DOHH2 (cell line): ENCODE measurements around the gene TMEM106A.
"Not testable (repeated sequence)": the region's sequence is repeated elsewhere in the genome, so short reads cannot be mapped to it uniquely, and the experiment has no call there.

ENCODE experiments used
- H3F3A ChIP-seq: fragments of 200-600 bp; sonication (generic), shearing (Covaris generic); 2 replicates; pipeline ENCODE4 v1.6.0; 2016; ENCODE audit warnings: antibody characterized with exemption, mild to moderate bottlenecking; ENCODE audit not compliant: control insufficient read depth, insufficient read depth
- H3K27ac ChIP-seq: fragments of 200-600 bp; sonication (generic); 2 replicates; pipeline ENCODE4 v1.5.1; 2014; ENCODE audit warnings: low read depth, mild to moderate bottlenecking, low read length, moderate library complexity
- H3K27me3 ChIP-seq: fragments of 200-600 bp; sonication (generic); 2 replicates; pipeline ENCODE4 v1.6.1; 2014; ENCODE audit warnings: mild to moderate bottlenecking, low read length, mixed read lengths; ENCODE audit not compliant: control insufficient read depth
- H3K36me3 ChIP-seq: fragments of 200-600 bp; sonication (generic); 2 replicates; pipeline ENCODE4 v1.6.1; 2014; ENCODE audit warnings: mild to moderate bottlenecking, low read length, moderate library complexity, mixed read lengths; ENCODE audit not compliant: control insufficient read depth
- H3K4me1 ChIP-seq: fragments of 200-600 bp; sonication (generic); 2 replicates; pipeline ENCODE4 v1.6.1; 2014; ENCODE audit warnings: mild to moderate bottlenecking, low read length, mixed read lengths; ENCODE audit not compliant: control insufficient read depth
- H3K4me2 ChIP-seq: fragments of 200-600 bp; sonication (generic); 2 replicates; pipeline ENCODE4 v1.6.0; 2014; ENCODE audit warnings: mild to moderate bottlenecking, low read length, moderate library complexity
- H3K4me3 ChIP-seq: fragments of 200-600 bp; sonication (generic); 2 replicates; pipeline ENCODE4 v1.5.1; 2014; ENCODE audit warnings: mild to moderate bottlenecking, low read length, mixed read lengths
- H3K79me2 ChIP-seq: fragments of 200-600 bp; sonication (generic); 2 replicates; pipeline ENCODE4 v1.6.1; 2014; ENCODE audit warnings: mild to moderate bottlenecking, low read length, mixed read lengths; ENCODE audit not compliant: control insufficient read depth
- H3K9me2 ChIP-seq: fragments of 200-600 bp; sonication (generic); replicated peaks from 2 replicates; pipeline ENCODE4 v1.6.1; 2014; ENCODE audit warnings: mild to moderate bottlenecking, low read length, mixed read lengths; ENCODE audit not compliant: control insufficient read depth
- H3K9me3 ChIP-seq: fragments of 200-600 bp; sonication (generic); 2 replicates; pipeline ENCODE4 v1.6.1; 2014; ENCODE audit warnings: antibody characterized with exemption, low read length, mixed read lengths; ENCODE audit not compliant: control insufficient read depth, insufficient read depth
- H4K20me1 ChIP-seq: fragments of 200-600 bp; sonication (generic); 2 replicates; pipeline ENCODE4 v1.6.0; 2014; ENCODE audit warnings: low read depth, mild to moderate bottlenecking, antibody characterized with exemption, low read length, moderate library complexity; ENCODE audit not compliant: control insufficient read depth, insufficient read depth
- EZH2phosphoT487 ChIP-seq: fragments of 200-600 bp; sonication (generic); IDR thresholded peaks from 2 replicates; pipeline ENCODE4 v1.6.1; 2017; ENCODE audit warnings: borderline replicate concordance, mild to moderate bottlenecking, antibody characterized with exemption, low read length, moderate library complexity, mixed read lengths
- TF ChIP-seq, protein P1 (sequence below): fragments of 200-600 bp; sonication (generic); IDR thresholded peaks from one replicate; pipeline ENCODE4 v1.5.1; 2014; ENCODE audit warnings: antibody characterized with exemption, mild to moderate bottlenecking, low read depth, low read length; ENCODE audit not compliant: poor library complexity, severe bottlenecking

The TMEM106A gene

DNA sequence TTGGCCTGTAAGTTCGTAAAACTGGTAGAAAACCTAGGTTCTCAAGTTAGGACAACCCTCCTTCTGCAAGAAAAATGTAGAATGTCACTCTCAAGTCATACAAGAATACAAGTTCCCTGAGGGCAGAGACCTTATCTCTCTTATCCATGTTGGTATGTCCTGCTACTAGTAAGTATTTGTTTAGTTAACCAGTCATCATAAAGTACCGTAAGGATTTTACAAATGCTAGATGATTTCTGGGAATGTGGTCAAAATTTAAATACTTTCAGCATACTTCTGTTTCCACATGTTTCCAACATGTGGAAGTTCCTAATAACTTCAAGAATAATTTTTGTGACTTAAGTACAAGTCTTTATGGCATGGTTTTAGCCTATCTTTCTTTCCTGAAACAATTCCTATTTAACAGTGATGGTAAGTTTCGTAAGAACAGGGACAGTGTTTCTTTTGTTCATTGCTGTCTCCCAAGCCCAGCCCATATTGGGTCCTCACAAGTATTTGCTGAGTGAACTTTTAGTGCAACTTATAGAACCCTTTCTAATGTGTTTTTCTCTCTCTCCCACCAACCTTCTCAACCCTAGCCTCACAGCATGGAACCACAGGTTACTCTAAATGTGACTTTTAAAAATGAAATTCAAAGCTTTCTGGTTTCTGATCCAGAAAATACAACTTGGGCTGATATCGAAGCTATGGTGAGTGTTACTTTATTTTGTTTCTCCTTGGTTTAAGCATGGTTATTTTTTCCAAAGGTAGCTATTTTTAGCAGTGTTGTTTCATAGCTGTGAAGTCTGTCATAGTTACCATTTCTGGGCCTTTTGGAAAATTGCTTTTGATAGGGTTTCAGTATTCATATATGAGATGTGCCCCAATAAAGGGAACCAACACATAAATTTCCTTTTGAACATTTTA lies 36.2 kb upstream of the TMEM106A start:
- Histone ChIP-seq H3K9me3 (no peaks in the 10 kb centered on the region), H3K27ac (no peak overlapping the region), H3K4me2 (no peak overlapping the region), H3K79me2 (peaks cover 10% of the 10 kb centered on the region), H3K36me3 (peaks cover 16% of the 10 kb centered on the region), H3K4me3 (no peak overlapping the region), H3K4me1 (peaks cover 14% of the 10 kb centered on the region), H3K27me3 (no peaks in the 10 kb centered on the region), H4K20me1 (no peaks in the 10 kb centered on the region), H3F3A (peaks cover 16% of the 10 kb centered on the region), H3K9me2 (no peaks in the 10 kb centered on the region)
- TF ChIP-seq, protein P1, sequence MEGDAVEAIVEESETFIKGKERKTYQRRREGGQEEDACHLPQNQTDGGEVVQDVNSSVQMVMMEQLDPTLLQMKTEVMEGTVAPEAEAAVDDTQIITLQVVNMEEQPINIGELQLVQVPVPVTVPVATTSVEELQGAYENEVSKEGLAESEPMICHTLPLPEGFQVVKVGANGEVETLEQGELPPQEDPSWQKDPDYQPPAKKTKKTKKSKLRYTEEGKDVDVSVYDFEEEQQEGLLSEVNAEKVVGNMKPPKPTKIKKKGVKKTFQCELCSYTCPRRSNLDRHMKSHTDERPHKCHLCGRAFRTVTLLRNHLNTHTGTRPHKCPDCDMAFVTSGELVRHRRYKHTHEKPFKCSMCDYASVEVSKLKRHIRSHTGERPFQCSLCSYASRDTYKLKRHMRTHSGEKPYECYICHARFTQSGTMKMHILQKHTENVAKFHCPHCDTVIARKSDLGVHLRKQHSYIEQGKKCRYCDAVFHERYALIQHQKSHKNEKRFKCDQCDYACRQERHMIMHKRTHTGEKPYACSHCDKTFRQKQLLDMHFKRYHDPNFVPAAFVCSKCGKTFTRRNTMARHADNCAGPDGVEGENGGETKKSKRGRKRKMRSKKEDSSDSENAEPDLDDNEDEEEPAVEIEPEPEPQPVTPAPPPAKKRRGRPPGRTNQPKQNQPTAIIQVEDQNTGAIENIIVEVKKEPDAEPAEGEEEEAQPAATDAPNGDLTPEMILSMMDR = no peak

DNA sequence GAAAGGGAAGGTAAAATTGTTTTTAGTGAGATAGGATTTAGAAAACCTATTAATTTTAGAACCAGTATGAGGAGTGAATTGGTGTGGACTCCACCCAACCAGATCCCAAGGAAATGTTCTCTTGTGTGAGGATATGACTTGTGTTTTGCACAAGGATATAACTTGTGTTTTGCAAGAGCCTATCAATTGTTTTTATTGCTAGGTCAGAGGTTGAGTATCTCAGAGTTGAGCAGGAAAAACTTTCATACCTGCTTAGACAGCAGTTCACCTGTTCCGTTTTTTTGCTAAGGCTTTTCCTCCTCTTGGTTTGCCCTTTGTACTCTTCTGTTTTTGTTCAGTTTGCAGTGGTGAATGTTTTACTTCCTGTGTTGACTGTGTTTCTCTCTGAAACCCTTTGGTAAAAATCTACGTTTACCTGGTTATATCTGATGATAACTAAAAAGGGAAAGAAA lies 35.5 kb upstream of the TMEM106A start:
- peaks cover 10% of the 10 kb centered on the region for H3K79me2 ChIP-seq
- H3K27ac ChIP-seq = no peak overlapping the region
- TF ChIP-seq EZH2phosphoT487 = no peak
- TF ChIP-seq, protein P1 = no peak
- peaks cover 13% of the 10 kb centered on the region for H3K36me3 ChIP-seq
- H3K9me2 ChIP-seq = no peaks in the 10 kb centered on the region
- H3K4me2 ChIP-seq = no peak overlapping the region
- no peaks in the 10 kb centered on the region for H3K27me3 ChIP-seq
- H3K9me3 ChIP-seq = no peaks in the 10 kb centered on the region
- H3K4me3 ChIP-seq = no peak overlapping the region
- H3K4me1 ChIP-seq = peaks cover 14% of the 10 kb centered on the region
- H4K20me1 ChIP-seq = no peaks in the 10 kb centered on the region
- peaks cover 12% of the 10 kb centered on the region for H3F3A ChIP-seq

DNA sequence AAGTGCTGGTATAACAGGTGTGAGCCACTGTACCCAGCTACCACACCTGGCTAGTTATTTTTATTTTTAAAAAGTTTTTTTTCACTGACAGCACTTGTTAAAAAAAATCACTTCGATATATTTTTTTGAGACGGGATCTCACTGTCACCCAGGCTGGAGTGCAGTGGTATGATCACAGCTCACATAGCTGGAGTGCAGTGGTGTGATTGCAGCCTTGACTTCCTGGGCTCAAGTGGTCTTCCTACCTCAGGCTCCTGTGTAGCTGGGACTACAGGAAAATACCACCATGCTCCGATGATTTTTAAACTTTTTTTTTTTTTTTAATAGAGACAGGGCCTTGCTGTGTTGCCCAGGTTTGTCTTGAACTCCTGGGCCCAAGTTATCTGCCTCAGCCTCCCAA lies 27.8 kb upstream of the TMEM106A start:
- H3K36me3 ChIP-seq = peaks cover 3% of the 10 kb centered on the region

DNA sequence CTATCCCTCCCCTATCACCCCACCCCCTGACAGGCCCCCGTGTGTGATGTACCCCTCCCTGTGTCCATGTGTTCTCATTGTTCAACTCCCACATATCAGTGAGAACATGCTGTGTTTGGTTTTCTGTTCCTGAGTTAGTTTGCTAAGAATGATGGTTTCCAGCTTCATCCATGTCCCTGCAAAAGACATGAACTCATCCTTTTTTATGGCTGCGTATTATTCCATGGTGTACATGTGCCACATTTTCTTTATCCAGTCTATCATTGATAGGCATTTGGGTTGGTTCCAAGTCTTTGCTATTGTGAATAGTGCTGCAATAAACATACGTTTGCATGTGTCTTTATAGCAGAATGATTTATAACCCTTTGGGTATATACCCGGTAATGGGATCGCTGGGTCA lies 25.0 kb upstream of the TMEM106A start:
- not testable (repeated sequence) for H3K4me2 ChIP-seq, H3K27me3 ChIP-seq, H3F3A ChIP-seq, H4K20me1 ChIP-seq, H3K4me3 ChIP-seq, H3K27ac ChIP-seq, H3K4me1 ChIP-seq, H3K79me2 ChIP-seq, H3K9me3 ChIP-seq, H3K9me2 ChIP-seq
- peaks cover 20% of the 10 kb centered on the region; the same call in 1 of the 2 replicates for H3K36me3 ChIP-seq

More for the DNA sequence above, 27.8 kb upstream of the TMEM106A start:
- H3K4me2 ChIP-seq = no peak overlapping the region
- no peak overlapping the region for H3K27ac ChIP-seq
- no peaks in the 10 kb centered on the region for H3K79me2 ChIP-seq
- H4K20me1 ChIP-seq = no peaks in the 10 kb centered on the region
- no peak for TF ChIP-seq EZH2phosphoT487
- TF ChIP-seq, protein P1 = no peak
- H3K9me2 ChIP-seq = no peaks in the 10 kb centered on the region
- H3K4me3 ChIP-seq = no peak overlapping the region
- no peaks in the 10 kb centered on the region for H3K27me3 ChIP-seq
- no peaks in the 10 kb centered on the region for H3K9me3 ChIP-seq
- H3K4me1 ChIP-seq = peaks cover 8% of the 10 kb centered on the region
- H3F3A ChIP-seq = no peaks in the 10 kb centered on the region
